H9 (cell line): ENCODE data around the gene SMNDC1. TPM values are rescaled to one million over a fixed set of nuclear protein-coding genes. Genes with fewer than 3 reads are reported as not detected.

Experiments used
- DNase-seq: peaks from one replicate; pipeline ENCODE4 v3.0.0-alpha.2; 2017
- H2AFZ ChIP-seq: one replicate; pipeline ENCODE4 v1.6.1; 2013; ENCODE audit warnings: mild to moderate bottlenecking, low read length, control low read depth, moderate library complexity
- H2AK5ac ChIP-seq: 2 replicates; pipeline ENCODE4 v1.6.1; 2013; ENCODE audit warnings: low read length, control low read depth, mixed read lengths; ENCODE audit not compliant: insufficient read length
- H2BK120ac ChIP-seq: one replicate; pipeline ENCODE4 v1.6.1; 2013; ENCODE audit warnings: low read depth, mild to moderate bottlenecking, low read length, control low read depth, inconsistent platforms; ENCODE audit not compliant: poor library complexity, severe bottlenecking
- H2BK12ac ChIP-seq: 2 replicates; pipeline ENCODE4 v1.6.1; 2013; ENCODE audit warnings: low read length, control low read depth, mixed read lengths, low read depth; ENCODE audit not compliant: insufficient read length
- H2BK15ac ChIP-seq: 2 replicates; pipeline ENCODE4 v1.6.1; 2013; ENCODE audit warnings: low read depth, low read length, control low read depth
- H2BK20ac ChIP-seq: one replicate; pipeline ENCODE4 v1.6.1; 2013; ENCODE audit warnings: low read depth, mild to moderate bottlenecking, low read length, control low read depth, inconsistent platforms; ENCODE audit not compliant: poor library complexity, severe bottlenecking
- H2BK5ac ChIP-seq: 2 replicates; pipeline ENCODE4 v1.6.1; 2013; ENCODE audit warnings: low read length, control low read depth, mixed read lengths; ENCODE audit not compliant: insufficient read length
- H3K14ac ChIP-seq: 2 replicates; pipeline ENCODE4 v1.6.1; 2013; ENCODE audit warnings: low read length, control low read depth; ENCODE audit not compliant: insufficient read depth
- H3K18ac ChIP-seq: 2 replicates; pipeline ENCODE4 v1.6.1; 2013; ENCODE audit warnings: low read depth, mild to moderate bottlenecking, mixed read lengths, low read length, control low read depth; ENCODE audit not compliant: insufficient read length
- H3K23ac ChIP-seq: 2 replicates; pipeline ENCODE4 v1.6.1; 2013; ENCODE audit warnings: low read length, control low read depth, mixed read lengths, low read depth; ENCODE audit not compliant: insufficient read length
- H3K23me2 ChIP-seq: 2 replicates; pipeline ENCODE4 v1.6.1; 2013; ENCODE audit warnings: low read depth, mild to moderate bottlenecking, mixed read lengths, low read length, control low read depth; ENCODE audit not compliant: insufficient read length, poor library complexity, severe bottlenecking
- H3K27ac ChIP-seq: 2 replicates; pipeline ENCODE4 v1.5.1; 2013; ENCODE audit warnings: low read length, control low read depth, mixed read lengths, low read depth; ENCODE audit not compliant: insufficient read length
- H3K27me3 ChIP-seq: 2 replicates; pipeline ENCODE4 v1.6.1; 2013; ENCODE audit warnings: low read length, control low read depth, inconsistent platforms; ENCODE audit not compliant: insufficient read depth
- H3K4ac ChIP-seq: 2 replicates; pipeline ENCODE4 v1.6.1; 2013; ENCODE audit warnings: low read depth, mild to moderate bottlenecking, control low read depth, inconsistent platforms, low read length, moderate library complexity
- H3K4me1 ChIP-seq: 2 replicates; pipeline ENCODE4 v1.6.1; 2013; ENCODE audit warnings: low read length, control low read depth, inconsistent platforms; ENCODE audit not compliant: insufficient read depth
- H3K4me2 ChIP-seq: 2 replicates; pipeline ENCODE4 v1.6.1; 2013; ENCODE audit warnings: low read length, control low read depth, mixed read lengths; ENCODE audit not compliant: insufficient read length, insufficient read depth
- H3K56ac ChIP-seq: 2 replicates; pipeline ENCODE4 v1.6.1; 2013; ENCODE audit warnings: low read depth, mild to moderate bottlenecking, mixed read lengths, low read length, control low read depth; ENCODE audit not compliant: insufficient read length
- H3K79me1 ChIP-seq: 2 replicates; pipeline ENCODE4 v1.6.1; 2013; ENCODE audit warnings: low read depth, mild to moderate bottlenecking, moderate library complexity, low read length, control low read depth, inconsistent platforms; ENCODE audit not compliant: insufficient read depth, poor library complexity, severe bottlenecking
- H3K79me2 ChIP-seq: 2 replicates; pipeline ENCODE4 v1.6.1; 2013; ENCODE audit warnings: low read length, control low read depth, inconsistent platforms; ENCODE audit not compliant: insufficient read depth
- H3K9ac ChIP-seq: 2 replicates; pipeline ENCODE4 v1.6.1; 2013; ENCODE audit warnings: low read length, control low read depth, mixed read lengths; ENCODE audit not compliant: insufficient read length; ENCODE audit errors: extremely low read depth
- H3K9me3 ChIP-seq: one replicate; pipeline ENCODE4 v1.6.1; 2013; ENCODE audit warnings: low read depth, low read length, inconsistent platforms; ENCODE audit not compliant: control insufficient read depth
- H3T11ph ChIP-seq: one replicate; pipeline ENCODE4 v1.6.1; 2013; ENCODE audit warnings: mild to moderate bottlenecking, low read length, control low read depth, inconsistent platforms
- H4K20me1 ChIP-seq: one replicate; pipeline ENCODE4 v1.6.1; 2013; ENCODE audit not compliant: control insufficient read depth, insufficient read length, insufficient read depth
- H4K5ac ChIP-seq: 2 replicates; pipeline ENCODE4 v1.6.1; 2013; ENCODE audit warnings: low read depth, mild to moderate bottlenecking, mixed read lengths, low read length, control low read depth; ENCODE audit not compliant: insufficient read length
- H4K8ac ChIP-seq: replicated peaks from 2 replicates; pipeline ENCODE4 v1.6.1; 2013; ENCODE audit warnings: low read length, control low read depth, mixed read lengths, low read depth; ENCODE audit not compliant: insufficient read length
- H4K91ac ChIP-seq: 2 replicates; pipeline ENCODE4 v1.6.1; 2013; ENCODE audit warnings: low read depth, mild to moderate bottlenecking, moderate library complexity, mixed read lengths, low read length, control low read depth; ENCODE audit not compliant: insufficient read length
- H3K27ac Mint-ChIP-seq, 3 experiments: 2 replicates in 2 of 3; 3 replicates in 1 of 3; pipeline ENCODE4 v1.8.0; 2020 to 2021; ENCODE audit warnings: mixed read lengths in 3 of 3, mild to moderate bottlenecking in 1 of 3, moderate library complexity in 1 of 3
- H3K27me3 Mint-ChIP-seq: 2 replicates; pipeline ENCODE4 v1.8.0; 2021; ENCODE audit warnings: low read depth, mild to moderate bottlenecking, moderate library complexity, mixed read lengths
- H3K36me3 Mint-ChIP-seq, 3 experiments: 2 replicates in 2 of 3; 3 replicates in 1 of 3; pipeline ENCODE4 v1.8.0; 2020 to 2021; ENCODE audit warnings: low read depth in 3 of 3, mixed read lengths in 3 of 3; ENCODE audit not compliant: insufficient read depth in 1 of 3
- H3K4me1 Mint-ChIP-seq, 2 experiments: 2 replicates each; pipeline ENCODE4 v1.8.0; 2020; ENCODE audit warnings: mixed read lengths in 2 of 2
- H3K4me3 Mint-ChIP-seq, 2 experiments: 2 replicates in 1 of 2; 3 replicates in 1 of 2; pipeline ENCODE4 v1.8.0; 2020 to 2021; ENCODE audit warnings: mild to moderate bottlenecking in 2 of 2, mixed read lengths in 2 of 2, moderate library complexity in 1 of 2
- H3K9me3 Mint-ChIP-seq, 2 experiments: 2 replicates in 1 of 2; 3 replicates in 1 of 2; pipeline ENCODE4 v1.8.0; 2020; ENCODE audit warnings: mild to moderate bottlenecking in 2 of 2, mixed read lengths in 2 of 2, moderate library complexity in 1 of 2
- CTCF ChIP-seq: fragments of 200-600 bp; sonication (generic); conservative IDR thresholded peaks from 3 replicates; pipeline ENCODE4 v1.8.0; 2021; ENCODE audit warnings: antibody characterized with exemption, mild to moderate bottlenecking
- WGBS: extraction: QIAGEN DNeasy Blood & Tissue Kit; methylation state at CpG from one replicate; pipeline ENCODE4 v1.1.7; 2013; ENCODE audit warnings: missing lambda C conversion rate, low lambda C conversion rate, mixed read lengths; ENCODE audit not compliant: insufficient read length; ENCODE audit errors: extremely low coverage; 5-methylcytosine and 5-hydroxymethylcytosine counted together
- total RNA-seq: library from RNA; stranded (reverse); gene quantifications from 2 replicates; pipeline ENCODE4 v1.2.1, GENCODE V29; 2021

Gene SMNDC1
- total RNA-seq, 1 experiment from 2014 or later = 55.7 TPM

GRCh38 chr10:110350812-110351211 is 46.1 kb upstream of the SMNDC1 start:
- H3K27me3 ChIP-seq = no peaks in the 10 kb centered on the region
- no peaks in the 10 kb centered on the region for H4K20me1 ChIP-seq
- no peak overlapping the region for H3K27ac ChIP-seq
- DNase-seq = no peak
- no peak overlapping the region for H2BK120ac ChIP-seq
- peaks cover 5% of the 10 kb centered on the region; the same call in 1 of the 2 replicates for H3K4me1 ChIP-seq
- no peak overlapping the region for H3K4ac ChIP-seq
- H4K5ac ChIP-seq = no peak overlapping the region
- H2AK5ac ChIP-seq = no peak overlapping the region
- TF ChIP-seq CTCF = no peak
- no peaks in the 10 kb centered on the region for H3K9me3 ChIP-seq
- H3K23me2 ChIP-seq = no peaks in the 10 kb centered on the region
- no peaks in the 10 kb centered on the region for H3K36me3 Mint-ChIP-seq
- no peak overlapping the region for H3K18ac ChIP-seq
- H3K4me3 Mint-ChIP-seq = no peak overlapping the region
- H3K4me1 Mint-ChIP-seq = peaks cover 16 to 18% of the 10 kb centered on the region in 2 experiments
- no peaks in the 10 kb centered on the region for H3K79me1 ChIP-seq
- no peak overlapping the region for H2BK15ac ChIP-seq
- H3K9ac ChIP-seq = no peak overlapping the region
- H2BK12ac ChIP-seq = no peak overlapping the region
- no peaks in the 10 kb centered on the region for H3K9me3 Mint-ChIP-seq
- no peak overlapping the region for H2AFZ ChIP-seq
- no peak overlapping the region for H3T11ph ChIP-seq
- no peak overlapping the region for H2BK5ac ChIP-seq
- no CpG with 5 or more reads among the region's 2 CpGs for WGBS
- H2BK20ac ChIP-seq = no peak overlapping the region
- no peak overlapping the region for H3K4me2 ChIP-seq
- H3K79me2 ChIP-seq = no peaks in the 10 kb centered on the region
- no peak overlapping the region for H3K27ac Mint-ChIP-seq
- H4K91ac ChIP-seq = no peak overlapping the region
- no peak overlapping the region for H3K14ac ChIP-seq
- H4K8ac ChIP-seq = no peak overlapping the region
- no peak overlapping the region for H3K56ac ChIP-seq
- peaks cover 5% of the 10 kb centered on the region for H3K27me3 Mint-ChIP-seq
- no peak overlapping the region for H3K23ac ChIP-seq
